Eye (tissue), 1 donor: Measurements from ENCODE around the gene ECT2L.

Experiments
- DNase-seq: peaks from one replicate; pipeline ENCODE4 v3.0.0-alpha.2; 2015

The ECT2L gene

DNA sequence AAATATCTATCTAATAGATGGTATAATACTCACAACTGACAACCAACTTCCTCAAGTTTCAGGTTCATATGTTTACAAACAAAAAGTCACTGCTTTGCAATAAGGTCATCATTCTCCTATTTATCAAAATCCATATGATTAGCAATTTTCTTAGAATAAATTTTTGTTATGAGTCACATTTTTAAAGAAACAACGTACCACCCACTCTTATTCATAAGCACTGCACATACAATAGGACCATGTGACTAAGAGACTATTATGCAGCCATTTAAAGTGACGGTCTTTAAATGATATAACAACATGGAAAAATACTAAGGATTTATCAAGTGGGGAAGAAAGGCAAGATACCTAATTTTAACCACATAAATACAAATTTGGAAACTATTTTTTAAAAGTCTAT, 152.1 kb downstream of the ECT2L start:
- no peak for DNase-seq

DNA sequence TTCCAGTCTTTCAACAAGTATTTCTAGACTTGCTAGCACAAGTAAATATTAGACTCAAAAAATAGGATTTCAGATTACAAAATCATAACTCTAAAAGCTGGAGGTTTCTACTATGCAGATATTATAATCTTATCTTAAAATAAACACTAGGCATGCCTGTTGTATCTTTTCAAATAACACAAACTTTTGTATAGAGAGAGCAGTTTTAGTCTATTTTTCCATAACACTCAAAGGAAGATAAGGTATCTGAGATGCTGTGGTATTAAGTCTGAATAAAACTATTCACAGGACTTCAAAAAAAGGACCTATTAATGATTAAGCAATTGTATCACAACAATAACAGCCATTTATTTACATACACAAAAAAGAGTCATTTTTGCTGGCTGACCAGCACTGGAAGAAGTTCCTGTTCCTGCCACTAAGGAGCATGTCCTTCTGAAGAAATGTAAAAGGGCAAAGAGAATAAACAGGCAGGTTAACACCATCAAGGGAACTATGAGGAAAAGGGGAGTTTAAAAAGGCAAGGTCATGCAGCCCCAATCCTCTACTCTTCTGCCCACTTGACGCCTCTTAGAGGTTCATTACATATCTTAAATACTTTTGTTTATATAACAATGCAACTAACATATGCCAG, 152.8 kb downstream of the ECT2L start:
- no peak for DNase-seq

DNA sequence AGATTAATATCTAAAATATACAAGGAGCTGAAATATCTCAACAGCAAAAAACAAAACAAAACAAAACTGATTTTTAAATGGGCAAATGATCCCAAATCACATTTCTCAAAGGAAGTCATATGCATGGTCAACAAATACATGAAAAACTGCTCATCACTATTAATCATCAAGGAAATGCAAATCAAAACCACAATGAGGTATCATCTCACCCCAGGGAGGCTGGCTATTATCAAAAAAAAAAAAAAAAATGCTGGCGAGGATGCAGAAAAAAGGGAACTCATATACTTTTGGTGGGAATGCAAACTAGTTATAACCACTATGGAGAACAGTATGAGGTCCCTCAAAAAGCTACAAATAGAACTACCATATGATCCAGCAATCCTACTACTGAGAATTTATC, 157.6 kb downstream of the ECT2L start:
- no peak for DNase-seq
